CD1c-positive myeloid dendritic cell (primary cell): ENCODE results near the gene ALDH3B1.

Experiments used
- DNase-seq: peaks from one replicate; pipeline ENCODE4 v3.0.0-alpha.2; 2016; ENCODE audit errors: extremely low spot score

The ALDH3B1 gene

GRCh38 chr11:67997475-67997921, 12.6 kb upstream of the ALDH3B1 start:
- peak; percentile 1 for DNase-seq

- peak; percentile 13 for DNase-seq
Measured at GRCh38 chr11:67998150-67999045, 11.7 kb upstream of the ALDH3B1 start.

GRCh38 chr11:67999201-67999629, 10.9 kb upstream of the ALDH3B1 start:
- no peak for DNase-seq

GRCh38 chr11:67999704-68000103, 10.4 kb upstream of the ALDH3B1 start:
- no peak for DNase-seq

- DNase-seq, result peak; percentile 36
Measured at GRCh38 chr11:68002575-68002937, 7.6 kb upstream of the ALDH3B1 start.

GRCh38 chr11:68002938-68003845, 6.9 kb upstream of the ALDH3B1 start:
- DNase-seq, result peak; percentile 65

- DNase-seq, result peak; percentile 92
Measured at GRCh38 chr11:68003846-68004550, 6.1 kb upstream of the ALDH3B1 start, which contains the start of gene UNC93B1. TSS of gene UNC93B1 (minus strand) at chr11:68004097. CDS start at chr11:68004043, 54 bp downstream.

- DNase-seq, result no peak
Measured at GRCh38 chr11:68004551-68005335, 5.4 kb upstream of the ALDH3B1 start.

- DNase-seq, result no peak
Measured at GRCh38 chr11:68006606-68007166, 3.4 kb upstream of the ALDH3B1 start.

GRCh38 chr11:68007498-68008380, 2.4 kb upstream of the ALDH3B1 start:
- DNase-seq, result no peak

GRCh38 chr11:68008381-68009337, 1.5 kb upstream of the ALDH3B1 start:
- peak; percentile 87 for DNase-seq

- peak; percentile 26 for DNase-seq
Measured at GRCh38 chr11:68009391-68010089, 587 bp upstream of the ALDH3B1 start.

GRCh38 chr11:68011051-68011943, 1.2 kb downstream of the ALDH3B1 start:
- DNase-seq, result no peak

- no peak for DNase-seq
Measured at GRCh38 chr11:68012044-68012842, 2.1 kb downstream of the ALDH3B1 start.

- no peak for DNase-seq
Measured at GRCh38 chr11:68012843-68013610, 2.9 kb downstream of the ALDH3B1 start.
